Nephron progenitor cell (in vitro differentiated cells): ENCODE data around the gene MYEF2.

Experiments used
- DNase-seq: peaks from one replicate; pipeline ENCODE4 v3.0.0; 2021
- H3K27ac Mint-ChIP-seq: 2 replicates; pipeline ENCODE4 v1.8.0; 2021; ENCODE audit warnings: mild to moderate bottlenecking, moderate library complexity, mixed read lengths
- H3K27me3 Mint-ChIP-seq: 2 replicates; pipeline ENCODE4 v1.8.0; 2021; ENCODE audit warnings: mild to moderate bottlenecking, low read depth, mixed read lengths; ENCODE audit not compliant: poor library complexity
- H3K36me3 Mint-ChIP-seq: 2 replicates; pipeline ENCODE4 v1.8.0; 2021; ENCODE audit warnings: low read depth, mixed read lengths
- H3K4me1 Mint-ChIP-seq: 2 replicates; pipeline ENCODE4 v1.8.0; 2021; ENCODE audit warnings: mixed read lengths
- H3K4me3 Mint-ChIP-seq: 2 replicates; pipeline ENCODE4 v1.8.0; 2021; ENCODE audit warnings: mild to moderate bottlenecking, moderate library complexity, mixed read lengths
- H3K9me3 Mint-ChIP-seq: 2 replicates; pipeline ENCODE4 v1.8.0; 2021; ENCODE audit warnings: mild to moderate bottlenecking, moderate library complexity, mixed read lengths
- TF ChIP-seq, protein P1 (sequence below): fragments of 200-600 bp; sonication (generic); IDR thresholded peaks from 2 replicates; pipeline ENCODE4 v1.5.0; 2021; ENCODE audit warnings: antibody characterized with exemption

Gene MYEF2

DNA sequence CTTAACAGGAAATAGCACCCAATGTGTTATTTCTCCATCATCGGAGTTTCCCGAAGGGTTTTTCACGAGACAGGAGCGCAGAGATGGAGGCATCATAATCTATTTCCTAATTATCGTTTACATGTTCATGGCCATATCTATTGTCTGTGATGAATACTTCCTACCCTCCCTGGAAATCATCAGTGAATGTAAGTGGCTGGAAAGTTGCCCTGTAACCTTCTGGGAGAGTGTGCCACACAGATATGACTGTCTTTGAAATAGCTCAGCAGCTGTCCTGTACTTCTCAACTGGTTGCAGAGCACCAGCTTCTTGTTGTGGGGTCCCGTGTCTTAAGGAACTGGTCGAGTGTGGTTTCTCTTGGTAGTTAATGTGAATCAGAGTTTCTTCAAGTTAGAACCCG, 56.2 kb downstream of the MYEF2 start:
- Mint-ChIP-seq H3K36me3 (no peaks in the 10 kb centered on the region), H3K4me3 (no peak overlapping the region), H3K27ac (no peak overlapping the region), H3K4me1 (peaks cover 14% of the 10 kb centered on the region), H3K27me3 (peaks cover 3% of the 10 kb centered on the region), H3K9me3 (no peaks in the 10 kb centered on the region)
- DNase-seq = no peak
- TF ChIP-seq, protein P1, sequence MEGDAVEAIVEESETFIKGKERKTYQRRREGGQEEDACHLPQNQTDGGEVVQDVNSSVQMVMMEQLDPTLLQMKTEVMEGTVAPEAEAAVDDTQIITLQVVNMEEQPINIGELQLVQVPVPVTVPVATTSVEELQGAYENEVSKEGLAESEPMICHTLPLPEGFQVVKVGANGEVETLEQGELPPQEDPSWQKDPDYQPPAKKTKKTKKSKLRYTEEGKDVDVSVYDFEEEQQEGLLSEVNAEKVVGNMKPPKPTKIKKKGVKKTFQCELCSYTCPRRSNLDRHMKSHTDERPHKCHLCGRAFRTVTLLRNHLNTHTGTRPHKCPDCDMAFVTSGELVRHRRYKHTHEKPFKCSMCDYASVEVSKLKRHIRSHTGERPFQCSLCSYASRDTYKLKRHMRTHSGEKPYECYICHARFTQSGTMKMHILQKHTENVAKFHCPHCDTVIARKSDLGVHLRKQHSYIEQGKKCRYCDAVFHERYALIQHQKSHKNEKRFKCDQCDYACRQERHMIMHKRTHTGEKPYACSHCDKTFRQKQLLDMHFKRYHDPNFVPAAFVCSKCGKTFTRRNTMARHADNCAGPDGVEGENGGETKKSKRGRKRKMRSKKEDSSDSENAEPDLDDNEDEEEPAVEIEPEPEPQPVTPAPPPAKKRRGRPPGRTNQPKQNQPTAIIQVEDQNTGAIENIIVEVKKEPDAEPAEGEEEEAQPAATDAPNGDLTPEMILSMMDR = no peak

DNA sequence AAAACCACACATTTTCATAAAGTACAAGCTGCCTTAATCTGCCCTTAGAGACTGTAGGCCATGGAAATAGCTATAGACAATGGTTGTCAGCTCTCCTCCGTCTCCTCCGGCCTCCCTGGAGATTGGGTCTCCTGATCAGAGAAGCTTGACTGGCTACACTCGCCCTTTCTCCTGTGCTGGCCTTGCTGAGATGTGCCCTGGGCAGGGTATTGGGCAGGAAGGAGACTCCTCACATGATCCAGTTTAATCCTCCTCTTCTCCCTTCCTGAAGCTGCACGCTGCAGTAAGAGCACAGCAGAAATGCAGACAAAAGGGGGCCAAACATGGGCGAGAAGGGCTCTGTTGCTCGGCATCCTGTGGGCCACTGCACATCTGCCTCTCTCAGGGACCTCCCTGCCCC, 57.4 kb downstream of the MYEF2 start, which contains the start of gene SLC24A5:
TSS of gene SLC24A5 (plus strand) at position 246 of the 400 bp plus-strand sequence. CDS start at position 301, 55 bp downstream.
- Mint-ChIP-seq H3K27me3 (peaks cover 3% of the 10 kb centered on the region), H3K4me3 (no peak within 1 kb of the TSS), H3K27ac (no peak within 1 kb of the TSS), H3K4me1 (peaks cover 14% of the 10 kb centered on the region), H3K36me3 (no peaks in the 10 kb centered on the region), H3K9me3 (no peaks in the 10 kb centered on the region)
- DNase-seq = no peak
- TF ChIP-seq, protein P1 = no peak

- H3K36me3 Mint-ChIP-seq = no peaks in the 10 kb centered on the region
- no peaks in the 10 kb centered on the region for H3K9me3 Mint-ChIP-seq
- no peak overlapping the region for H3K27ac Mint-ChIP-seq
- peaks cover 11% of the 10 kb centered on the region for H3K27me3 Mint-ChIP-seq
- DNase-seq = no peak
- TF ChIP-seq, protein P1 = no peak
- peaks cover 14% of the 10 kb centered on the region for H3K4me1 Mint-ChIP-seq
- no peak overlapping the region for H3K4me3 Mint-ChIP-seq
These were observed 58.8 kb downstream of the MYEF2 start for GRCh38 chr15:48119277-48119676.

DNA sequence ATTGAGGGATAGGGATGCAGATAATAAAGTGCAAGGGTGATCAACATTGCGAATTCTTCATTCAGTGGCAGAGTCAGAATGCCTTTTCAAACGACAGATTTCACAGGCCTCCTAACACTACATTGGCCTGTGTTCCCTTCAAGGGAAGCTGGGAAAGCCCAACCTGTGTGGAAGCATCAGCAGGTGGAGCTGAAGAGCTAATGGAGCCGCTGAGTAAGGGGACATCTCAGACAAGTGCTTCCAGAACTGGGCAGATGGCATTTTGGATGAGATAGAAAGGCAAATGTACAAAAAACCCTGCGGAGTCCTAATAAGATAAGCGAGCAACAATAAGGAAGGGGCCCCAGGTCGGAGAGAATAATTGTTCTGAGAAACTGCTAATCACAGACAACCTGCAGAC, 65.9 kb downstream of the MYEF2 start:
- H3K27me3 Mint-ChIP-seq = peaks cover 9% of the 10 kb centered on the region
- DNase-seq = peak; percentile 24
- TF ChIP-seq, protein P1 = peak; percentile 31
- peaks cover 13% of the 10 kb centered on the region for H3K4me1 Mint-ChIP-seq
- H3K4me3 Mint-ChIP-seq = no peak overlapping the region
- no peak overlapping the region for H3K27ac Mint-ChIP-seq
- no peaks in the 10 kb centered on the region for H3K36me3 Mint-ChIP-seq
- H3K9me3 Mint-ChIP-seq = no peaks in the 10 kb centered on the region

- peaks cover 17% of the 10 kb centered on the region for H3K27me3 Mint-ChIP-seq
- no peak overlapping the region for H3K27ac Mint-ChIP-seq
- peaks cover 13% of the 10 kb centered on the region for H3K4me1 Mint-ChIP-seq
- no peak for DNase-seq
- H3K9me3 Mint-ChIP-seq = no peaks in the 10 kb centered on the region
- no peak overlapping the region for H3K4me3 Mint-ChIP-seq
- H3K36me3 Mint-ChIP-seq = no peaks in the 10 kb centered on the region
- TF ChIP-seq, protein P1 = no peak
These were observed 68.1 kb downstream of the MYEF2 start for GRCh38 chr15:48109856-48110531.

DNA sequence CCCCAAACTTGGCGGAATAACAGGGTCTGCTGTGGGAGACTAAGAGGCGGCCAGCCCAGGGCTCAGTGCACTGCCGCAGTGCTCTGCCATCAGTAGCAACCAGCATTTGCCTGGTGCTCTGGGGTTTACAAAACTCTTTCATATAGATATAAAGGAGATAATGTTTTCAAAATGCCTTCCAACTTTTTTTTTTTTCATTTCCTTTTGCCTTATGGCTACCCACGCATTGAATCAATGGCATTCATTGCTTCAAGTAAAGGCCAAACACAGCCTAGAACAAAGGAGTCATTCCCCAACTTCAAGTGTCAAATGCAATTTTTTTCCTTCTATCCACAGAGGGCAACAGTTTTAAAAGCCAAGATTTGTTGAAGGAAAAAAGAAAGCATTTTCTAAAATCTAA, 68.9 kb downstream of the MYEF2 start:
- peaks cover 13% of the 10 kb centered on the region for H3K4me1 Mint-ChIP-seq
- no peak for DNase-seq
- peaks cover 12% of the 10 kb centered on the region for H3K27me3 Mint-ChIP-seq
- no peaks in the 10 kb centered on the region for H3K36me3 Mint-ChIP-seq
- no peak overlapping the region for H3K4me3 Mint-ChIP-seq
- TF ChIP-seq, protein P1 = no peak
- H3K9me3 Mint-ChIP-seq = no peaks in the 10 kb centered on the region
- no peak overlapping the region for H3K27ac Mint-ChIP-seq
